Measurements from ENCODE around the gene ENO2.

ENO2 gene

DNA sequence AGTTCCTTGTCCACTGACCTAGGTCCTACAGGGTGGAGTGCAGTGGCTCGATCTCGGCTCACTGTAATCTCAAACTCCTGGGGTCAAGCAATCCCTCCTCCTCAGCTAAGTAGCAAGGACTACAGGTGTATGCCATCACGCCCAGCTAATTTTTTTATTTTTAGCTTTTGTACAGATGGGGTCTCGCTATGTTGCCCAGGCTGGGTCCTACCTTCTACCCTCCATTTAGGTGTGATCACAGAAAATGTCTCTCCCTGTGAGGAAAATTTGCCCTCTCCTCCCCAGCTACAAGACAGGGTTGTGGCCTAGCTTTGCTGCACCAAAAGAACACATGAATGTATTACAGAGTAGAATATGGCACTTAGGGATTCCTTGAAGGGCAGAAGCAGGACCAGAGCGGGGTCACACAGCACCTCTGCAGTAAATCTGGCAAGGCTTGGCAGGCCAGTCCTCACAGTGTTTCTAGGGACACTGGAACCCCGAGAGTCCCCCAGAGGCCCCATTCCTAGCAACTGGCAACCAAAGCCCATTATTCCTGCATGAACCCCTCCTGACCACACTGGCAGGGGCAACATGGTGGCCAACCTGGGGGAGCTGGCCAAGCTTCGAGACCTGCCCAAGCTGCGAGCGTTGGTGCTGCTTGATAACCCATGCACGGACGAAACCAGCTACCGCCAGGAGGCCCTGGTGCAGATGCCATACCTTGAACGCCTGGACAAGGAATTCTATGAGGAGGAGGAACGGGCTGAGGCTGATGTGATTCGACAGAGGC is 2.0 kb upstream of the ENO2 start:
- no peak for DNase-seq (ENCODE audit: low read depth, low spot score)

DNA sequence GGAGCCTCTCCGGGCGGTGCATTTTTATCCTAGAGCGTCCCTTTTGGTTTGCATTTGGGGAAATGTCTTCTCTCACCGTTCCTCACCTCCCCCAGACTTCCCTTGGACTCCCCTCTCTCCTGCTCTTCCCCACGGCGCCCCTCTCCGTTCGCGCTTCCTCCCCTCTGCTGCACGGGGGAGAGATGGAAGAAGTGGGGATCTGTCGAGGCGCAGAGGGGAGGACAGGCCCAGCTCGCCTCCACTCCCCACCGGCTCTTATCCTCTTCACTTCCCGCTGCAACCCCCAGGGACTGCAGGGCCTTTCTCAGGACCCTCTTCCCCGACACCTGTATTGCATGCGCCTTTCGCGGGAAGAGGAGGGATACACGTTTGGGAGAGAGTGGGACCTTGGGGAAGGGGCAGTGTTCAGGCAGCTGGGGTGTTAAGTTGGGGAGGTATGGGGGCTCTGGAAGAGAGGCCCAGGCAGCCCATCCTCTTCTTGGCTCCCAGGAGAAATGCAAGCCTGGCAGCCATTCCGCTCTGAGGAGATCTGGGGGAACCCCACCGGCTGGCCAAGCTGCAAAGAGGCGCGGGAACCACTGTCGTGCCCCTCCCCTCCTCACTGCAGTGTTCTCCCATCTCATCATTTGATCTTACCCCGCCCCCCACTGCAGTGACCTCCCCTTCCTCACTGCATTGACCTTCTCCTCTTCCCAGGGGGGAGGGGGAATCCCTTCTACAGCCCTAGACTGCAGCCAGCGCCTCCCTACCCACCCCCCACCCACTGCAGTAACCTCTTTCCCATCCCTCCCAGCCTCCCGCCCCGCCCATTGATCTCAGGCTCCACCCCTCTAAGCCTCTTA is 788 bp downstream of the ENO2 start:
- no peak for DNase-seq (ENCODE audit: low read depth, low spot score)

DNA sequence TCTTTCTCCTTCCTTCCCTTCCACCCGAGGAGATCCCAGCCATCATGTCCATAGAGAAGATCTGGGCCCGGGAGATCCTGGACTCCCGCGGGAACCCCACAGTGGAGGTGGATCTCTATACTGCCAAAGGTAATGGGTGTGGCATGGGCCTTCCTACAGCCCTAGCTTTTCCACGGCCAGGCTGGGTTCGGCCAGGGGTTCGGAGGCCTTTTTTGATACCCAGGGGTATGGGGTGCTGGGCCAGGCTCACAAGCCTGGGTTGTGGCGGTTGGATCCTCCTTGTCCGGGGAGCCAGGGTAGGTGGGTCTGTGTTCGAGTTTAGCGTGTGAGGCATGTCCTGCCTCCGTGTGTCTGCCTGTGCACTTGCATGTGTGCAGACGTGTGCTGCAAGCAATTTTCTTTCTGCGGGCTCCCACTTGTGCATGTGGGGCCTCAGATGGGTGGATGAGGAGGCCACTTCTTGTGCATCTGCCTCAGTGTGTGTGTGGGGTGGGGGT is 1.5 kb downstream of the ENO2 start:
- DNase-seq (ENCODE audit: low read depth, low spot score): no peak

DNA sequence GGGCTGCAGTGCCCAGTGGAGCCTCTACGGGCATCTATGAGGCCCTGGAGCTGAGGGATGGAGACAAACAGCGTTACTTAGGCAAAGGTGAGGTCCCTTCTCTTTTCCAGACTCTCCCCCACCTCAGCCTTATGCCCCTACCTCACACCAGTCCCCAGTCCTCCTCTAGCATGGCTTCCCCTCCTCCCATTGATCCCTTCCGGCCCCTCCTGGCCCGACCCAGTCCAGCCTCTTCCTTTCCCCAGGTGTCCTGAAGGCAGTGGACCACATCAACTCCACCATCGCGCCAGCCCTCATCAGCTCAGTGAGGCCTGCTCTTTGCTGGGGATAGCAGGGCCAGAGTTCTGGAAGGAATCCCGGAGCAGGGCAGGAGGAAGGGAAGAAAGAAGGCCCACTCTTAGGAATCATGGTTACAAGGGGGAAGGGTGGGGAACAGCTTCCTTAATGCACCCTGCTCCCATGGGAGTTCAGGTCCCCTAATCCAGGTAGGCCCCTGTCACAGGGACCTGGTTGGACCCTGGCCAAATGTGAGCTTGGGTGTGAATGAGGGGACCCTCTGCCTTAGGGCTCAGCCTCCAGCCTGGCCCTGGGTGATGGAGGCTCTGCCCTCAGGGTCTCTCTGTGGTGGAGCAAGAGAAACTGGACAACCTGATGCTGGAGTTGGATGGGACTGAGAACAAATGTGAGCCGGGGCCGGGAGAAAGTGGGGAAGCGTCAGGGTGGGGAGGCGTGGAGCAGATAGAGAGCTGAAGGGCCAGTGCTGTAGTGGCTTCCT is 2.2 kb downstream of the ENO2 start:
- no peak for DNase-seq (ENCODE audit: low read depth, low spot score)

DNA sequence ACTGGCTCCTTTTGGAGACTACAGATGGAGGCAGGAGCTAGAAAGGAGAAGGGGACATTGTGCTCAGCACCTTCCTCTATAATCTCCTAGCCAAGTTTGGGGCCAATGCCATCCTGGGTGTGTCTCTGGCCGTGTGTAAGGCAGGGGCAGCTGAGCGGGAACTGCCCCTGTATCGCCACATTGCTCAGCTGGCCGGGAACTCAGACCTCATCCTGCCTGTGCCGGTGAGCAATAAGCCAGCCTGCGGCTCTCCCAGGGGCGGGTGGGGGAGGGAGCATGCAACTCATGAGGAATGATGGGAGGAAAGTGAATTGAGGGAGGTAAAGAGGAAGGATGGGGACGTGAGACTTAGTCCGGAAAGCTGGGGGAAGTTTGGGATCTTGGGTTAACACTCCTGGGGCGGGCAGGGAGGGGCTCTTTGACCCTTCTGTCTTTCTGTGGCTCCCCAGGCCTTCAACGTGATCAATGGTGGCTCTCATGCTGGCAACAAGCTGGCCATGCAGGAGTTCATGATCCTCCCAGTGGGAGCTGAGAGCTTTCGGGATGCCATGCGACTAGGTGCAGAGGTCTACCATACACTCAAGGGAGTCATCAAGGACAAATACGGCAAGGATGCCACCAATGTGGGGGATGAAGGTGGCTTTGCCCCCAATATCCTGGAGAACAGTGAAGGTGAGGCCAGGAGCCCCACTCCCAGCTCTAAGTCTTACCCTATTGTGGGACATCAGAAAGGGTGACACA is 3.3 kb downstream of the ENO2 start:
- no peak for DNase-seq (ENCODE audit: low read depth, low spot score)

GRCh38 chr12:6919588-6919987 is 5.2 kb downstream of the ENO2 start:
- no peak for DNase-seq (ENCODE audit: low read depth, low spot score)

DNA sequence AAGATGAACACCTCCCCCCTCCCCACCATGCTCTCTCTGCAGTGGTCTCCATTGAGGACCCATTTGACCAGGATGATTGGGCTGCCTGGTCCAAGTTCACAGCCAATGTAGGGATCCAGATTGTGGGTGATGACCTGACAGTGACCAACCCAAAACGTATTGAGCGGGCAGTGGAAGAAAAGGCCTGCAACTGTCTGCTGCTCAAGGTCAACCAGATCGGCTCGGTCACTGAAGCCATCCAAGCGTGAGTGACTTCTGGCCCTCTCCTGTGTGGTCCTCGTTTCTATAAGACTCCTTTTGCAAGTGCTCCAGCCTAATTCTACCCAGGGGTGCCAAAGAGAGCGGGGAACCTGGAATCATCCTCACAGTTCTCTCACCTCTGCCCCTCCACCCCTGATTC is 7.2 kb downstream of the ENO2 start:
- DNase-seq (ENCODE audit: low read depth, low spot score): no peak

DNA sequence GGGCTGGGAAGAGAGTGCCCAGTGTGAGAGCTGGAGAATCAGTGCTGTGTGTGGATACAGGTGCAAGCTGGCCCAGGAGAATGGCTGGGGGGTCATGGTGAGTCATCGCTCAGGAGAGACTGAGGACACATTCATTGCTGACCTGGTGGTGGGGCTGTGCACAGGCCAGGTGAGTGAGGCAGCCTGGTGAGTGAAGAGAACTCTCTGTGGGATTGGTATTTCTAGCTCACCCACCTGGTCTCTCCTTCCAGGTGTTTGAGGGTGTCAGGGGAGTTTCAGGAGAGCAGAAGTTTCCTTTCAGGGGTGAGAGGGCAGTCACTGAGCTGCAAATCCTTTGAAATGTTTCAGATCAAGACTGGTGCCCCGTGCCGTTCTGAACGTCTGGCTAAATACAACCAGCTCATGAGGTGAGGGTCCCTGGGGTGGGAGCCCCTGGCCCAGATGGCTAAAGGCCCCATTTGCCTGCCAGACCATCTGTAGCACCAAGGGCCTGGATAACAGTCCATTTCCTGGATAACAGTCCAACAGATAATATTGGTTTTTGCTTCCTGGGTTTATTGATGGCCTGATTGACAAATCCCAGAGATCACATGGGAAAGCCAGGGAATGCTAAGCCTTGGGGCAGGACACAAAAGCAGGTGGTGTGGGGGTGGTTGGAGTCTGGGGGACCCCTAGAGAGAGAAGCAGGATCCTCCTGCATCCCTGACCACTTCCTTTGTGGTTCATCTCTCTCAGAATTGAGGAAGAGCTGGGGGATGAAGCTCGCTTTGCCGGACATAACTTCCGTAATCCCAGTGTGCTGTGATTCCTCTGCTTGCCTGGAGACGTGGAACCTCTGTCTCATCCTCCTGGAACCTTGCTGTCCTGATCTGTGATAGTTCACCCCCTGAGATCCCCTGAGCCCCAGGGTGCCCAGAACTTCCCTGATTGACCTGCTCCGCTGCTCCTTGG is 7.9 kb downstream of the ENO2 start:
- no peak for DNase-seq (ENCODE audit: low read depth, low spot score)

DNA sequence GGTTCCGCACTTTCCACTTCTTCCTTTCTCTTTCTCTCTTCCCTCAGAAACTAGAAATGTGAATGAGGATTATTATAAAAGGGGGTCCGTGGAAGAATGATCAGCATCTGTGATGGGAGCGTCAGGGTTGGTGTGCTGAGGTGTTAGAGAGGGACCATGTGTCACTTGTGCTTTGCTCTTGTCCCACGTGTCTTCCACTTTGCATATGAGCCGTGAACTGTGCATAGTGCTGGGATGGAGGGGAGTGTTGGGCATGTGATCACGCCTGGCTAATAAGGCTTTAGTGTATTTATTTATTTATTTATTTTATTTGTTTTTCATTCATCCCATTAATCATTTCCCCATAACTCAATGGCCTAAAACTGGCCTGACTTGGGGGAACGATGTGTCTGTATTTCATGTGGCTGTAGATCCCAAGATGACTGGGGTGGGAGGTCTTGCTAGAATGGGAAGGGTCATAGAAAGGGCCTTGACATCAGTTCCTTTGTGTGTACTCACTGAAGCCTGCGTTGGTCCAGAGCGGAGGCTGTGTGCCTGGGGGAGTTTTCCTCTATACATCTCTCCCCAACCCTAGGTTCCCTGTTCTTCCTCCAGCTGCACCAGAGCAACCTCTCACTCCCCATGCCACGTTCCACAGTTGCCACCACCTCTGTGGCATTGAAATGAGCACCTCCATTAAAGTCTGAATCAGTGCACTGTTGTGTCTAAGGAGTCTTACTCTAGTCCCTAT is 8.8 kb downstream of the ENO2 start:
- no peak for DNase-seq (ENCODE audit: low read depth, low spot score)

DNA sequence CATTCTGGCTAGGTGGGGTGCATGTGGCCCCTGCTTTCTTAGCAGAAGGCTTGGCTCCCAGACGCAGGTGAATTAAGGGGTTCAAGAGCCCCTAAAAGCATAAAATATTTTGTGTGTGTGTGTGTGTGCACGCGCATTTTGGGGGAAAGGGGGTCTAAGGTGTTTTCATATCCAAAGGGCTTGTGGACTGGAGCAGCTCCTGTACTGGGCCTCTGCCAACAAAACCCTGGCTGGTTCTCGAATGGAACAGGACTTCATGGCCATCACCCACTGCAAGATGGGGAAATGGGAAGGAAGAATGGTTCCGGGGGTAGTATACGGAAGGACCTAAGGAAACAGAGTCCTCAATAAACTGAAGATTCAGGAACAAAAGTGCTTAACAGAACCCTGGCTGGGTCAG is 9.5 kb downstream of the ENO2 start:
- no peak for DNase-seq (ENCODE audit: low read depth, low spot score)

DNA sequence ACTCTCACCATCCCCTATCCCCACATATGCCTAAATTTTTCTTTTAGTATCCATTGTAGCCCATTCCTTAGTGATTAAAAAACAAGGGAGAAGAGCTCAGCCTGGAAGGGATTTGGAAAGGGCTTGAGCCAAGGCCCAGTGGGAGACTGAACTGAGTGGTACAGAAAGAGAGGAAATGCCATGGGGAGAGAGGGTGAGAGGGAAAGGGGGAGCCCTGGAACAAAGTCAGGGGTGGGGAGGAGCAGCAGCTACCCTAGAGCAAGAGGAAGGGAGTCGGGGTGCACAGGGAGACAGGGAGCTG is 10.8 kb downstream of the ENO2 start:
- no peak for DNase-seq (ENCODE audit: low read depth, low spot score)

DNA sequence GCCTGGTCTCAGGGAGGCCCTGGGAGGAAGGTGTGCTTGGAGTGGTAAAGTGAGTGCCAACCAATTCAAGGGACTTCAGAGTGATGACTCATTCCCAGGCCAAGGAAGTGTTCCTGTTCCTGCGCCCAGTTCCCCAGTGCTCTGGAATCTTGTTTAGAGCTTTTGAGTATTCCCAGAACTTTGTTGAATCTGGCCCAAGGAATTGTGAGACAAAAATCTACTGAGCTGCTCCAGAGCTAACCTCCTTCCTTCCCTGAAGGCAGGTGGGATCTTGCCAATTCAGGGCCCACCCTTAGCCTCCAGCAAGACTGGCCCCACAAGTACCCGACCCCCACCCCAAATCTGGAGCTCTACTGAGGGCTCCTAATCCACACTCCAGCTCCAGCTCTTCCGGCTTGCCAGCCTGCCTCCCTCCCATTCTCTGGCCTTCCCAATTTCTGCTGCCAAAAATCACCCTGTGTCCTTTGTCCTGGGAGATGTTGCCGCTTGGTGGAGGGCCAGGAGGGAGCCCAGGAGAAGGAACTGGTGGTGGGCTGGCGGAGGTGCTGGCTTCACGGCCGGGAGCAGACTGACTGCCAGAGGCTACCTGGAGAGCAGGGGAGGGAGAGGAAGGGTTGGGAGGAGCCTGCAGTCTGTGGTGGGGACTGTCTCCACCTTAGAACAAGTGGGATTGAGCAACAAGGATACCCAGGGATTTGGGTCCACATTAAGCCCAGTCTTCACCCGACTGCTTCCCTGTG is 11.3 kb downstream of the ENO2 start:
- DNase-seq (ENCODE audit: low read depth, low spot score): no peak

- no peak for DNase-seq (ENCODE audit: low read depth, low spot score)
Observed at GRCh38 chr12:6927379-6928021, 13.1 kb downstream of the ENO2 start, which contains the start of gene ATN1. ATN1 (plus strand) TSS chr12:6927959; CDS start chr12:6934002, 6,043 bp downstream.

DNA sequence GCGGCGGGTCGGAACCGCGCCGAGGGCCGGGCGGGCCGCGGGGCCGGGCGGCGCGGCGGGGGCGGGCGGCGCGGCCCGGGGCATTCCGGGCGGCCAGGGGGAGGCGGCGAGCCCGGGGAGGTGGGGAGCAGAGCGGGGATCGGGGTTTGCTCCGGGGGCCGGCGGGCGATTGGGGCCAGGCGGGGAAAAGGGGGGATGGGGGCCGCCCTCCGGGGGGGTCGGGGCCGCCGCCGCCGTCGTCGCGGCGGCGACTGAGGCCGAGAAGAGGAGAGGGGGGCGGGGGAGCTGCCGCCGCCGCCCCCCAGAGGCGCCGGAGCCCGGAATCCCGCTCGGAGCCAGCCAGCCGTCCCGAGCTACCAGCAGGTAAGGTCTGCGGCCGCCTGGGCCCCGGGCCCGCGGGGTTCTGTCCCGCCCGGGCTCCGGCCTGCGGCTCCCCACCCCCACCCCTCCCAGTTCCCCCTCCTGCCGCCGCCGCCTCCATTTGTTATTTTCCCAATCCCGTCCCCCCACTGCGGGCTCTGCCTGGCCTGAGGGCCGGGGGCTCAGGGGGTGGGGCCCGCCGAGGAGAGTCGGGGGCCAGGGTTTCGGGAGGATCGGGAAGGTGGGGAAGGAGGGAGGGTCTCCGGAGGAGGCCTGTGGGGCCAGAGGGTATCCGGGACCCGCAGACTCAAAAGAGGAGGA is 13.8 kb downstream of the ENO2 start:
- no peak for DNase-seq (ENCODE audit: low read depth, low spot score)

- no peak for DNase-seq (ENCODE audit: low read depth, low spot score)
Observed at GRCh38 chr12:6928703-6929407, 14.5 kb downstream of the ENO2 start.

DNA sequence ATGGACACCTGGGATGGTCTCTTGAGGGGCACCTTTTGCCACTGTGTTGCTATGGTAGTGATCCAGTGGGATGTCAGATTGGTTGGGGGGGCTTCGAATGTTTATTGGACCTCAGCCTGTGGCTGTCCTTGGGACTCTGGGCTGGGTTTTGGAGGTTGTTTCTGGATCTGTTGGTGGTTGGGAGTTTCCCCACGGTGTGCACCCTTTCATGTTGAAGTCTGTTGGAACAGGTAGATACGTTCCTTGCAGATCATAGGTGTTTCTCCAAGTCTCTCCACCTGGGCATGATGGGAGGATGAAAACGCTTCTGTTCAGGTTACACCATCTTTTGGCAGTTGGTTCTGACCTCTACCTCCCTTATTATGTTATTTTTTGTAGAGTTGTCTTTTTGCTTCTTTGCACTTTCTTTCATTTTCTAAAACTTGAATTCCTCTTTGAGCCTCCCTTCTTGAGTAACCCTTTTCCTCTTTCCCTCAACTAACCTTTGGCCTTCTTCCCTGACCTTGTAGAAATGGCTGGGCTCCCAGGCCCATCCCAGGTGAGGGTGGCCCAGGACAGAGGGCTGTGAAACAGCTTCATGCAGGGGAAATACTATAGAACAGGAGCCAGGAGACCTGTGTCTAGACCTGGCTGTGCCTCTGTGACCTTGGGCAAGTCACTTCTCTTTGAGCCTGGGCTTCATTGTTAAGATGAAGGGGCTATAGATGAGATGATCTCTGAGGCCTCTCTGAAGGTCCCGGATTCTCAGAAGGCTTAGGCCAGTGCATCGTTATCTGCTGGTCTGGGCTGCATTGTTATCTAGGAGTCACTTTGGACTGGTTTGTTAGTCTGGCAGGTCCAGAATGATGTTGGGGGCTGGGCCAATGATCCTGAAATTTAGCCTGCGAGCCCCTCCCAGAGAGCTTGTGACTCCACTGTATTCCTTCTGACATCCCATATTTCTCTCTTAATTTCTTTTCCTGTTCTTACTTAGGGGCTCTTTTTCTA is 15.4 kb downstream of the ENO2 start:
- no peak for DNase-seq (ENCODE audit: low read depth, low spot score)

Measured in activated naive CD8-positive, alpha-beta T cell treated with anti-CD3 and anti-CD28 coated beads, Interleukin-2, amount 50 U/mL, for 16 hours (primary cell).